Caco-2 (cell line): ENCODE measurements around the gene KRTAP4-1. TPM values are rescaled to one million over a fixed set of nuclear protein-coding genes. Genes with fewer than 3 reads are reported as not detected.

Source experiments
- BruUV-seq: library from RNA; stranded (reverse); fragments of 400-500 nt; replicated peaks from 2 replicates; lab custom pipeline; 2021; lab: Mats Ljungman, UMichigan
- CTCF ChIA-PET: fragments of 300-600 bp; sonication (Branson Sonifier 250); formaldehyde crosslinking; loops from one replicate; lab custom pipeline; 2022; ENCODE audit warnings: antibody characterized with exemption; lab: Charles Lee
- POLR2A ChIA-PET: fragments of 300-600 bp; sonication (Branson Sonifier 250); formaldehyde crosslinking; loops from one replicate; lab custom pipeline; 2022; ENCODE audit warnings: antibody characterized with exemption; lab: Charles Lee
- DNase-seq, 2 experiments: peaks; one replicate each; pipeline versions ENCODE4 v3.0.0 to v3.0.0-alpha.2; 2020 to 2022
- H3K27me3 ChIP-seq: replicated peaks from 2 replicates; pipeline ENCODE4 v1.6.0; 2011; ENCODE audit warnings: low read length; ENCODE audit not compliant: control insufficient read depth, insufficient read depth
- H3K36me3 ChIP-seq: 2 replicates; pipeline ENCODE4 v1.5.1; 2011; ENCODE audit warnings: low read length; ENCODE audit not compliant: control insufficient read depth, insufficient read depth
- H3K4me1 ChIP-seq: fragments of 250-450 bp; sonication (Bioruptor Pico); 2 replicates; pipeline ENCODE4 v1.5.1; 2020; ENCODE audit warnings: mild to moderate bottlenecking
- H3K4me3 ChIP-seq: 2 replicates; pipeline ENCODE4 v1.5.1; 2011; ENCODE audit warnings: low read depth, mild to moderate bottlenecking, control low read depth, low read length
- H3K9me3 ChIP-seq: fragments of 250-450 bp; sonication (Bioruptor Pico); 2 replicates; pipeline ENCODE4 v1.5.1; 2020; ENCODE audit warnings: mild to moderate bottlenecking, moderate library complexity
- H3K27ac Mint-ChIP-seq: one replicate; pipeline ENCODE4 v1.8.0; 2022; ENCODE audit warnings: mixed read lengths; ENCODE audit not compliant: unreplicated experiment
- H3K27me3 Mint-ChIP-seq: one replicate; pipeline ENCODE4 v1.8.0; 2022; ENCODE audit warnings: mixed read lengths; ENCODE audit not compliant: insufficient read depth, unreplicated experiment
- H3K36me3 Mint-ChIP-seq: one replicate; pipeline ENCODE4 v1.8.0; 2022; ENCODE audit warnings: mild to moderate bottlenecking, mixed read lengths; ENCODE audit not compliant: insufficient read depth, unreplicated experiment
- H3K4me1 Mint-ChIP-seq: one replicate; pipeline ENCODE4 v1.8.0; 2022; ENCODE audit warnings: low read depth, mixed read lengths; ENCODE audit not compliant: unreplicated experiment
- H3K4me3 Mint-ChIP-seq: one replicate; pipeline ENCODE4 v1.8.0; 2022; ENCODE audit warnings: mild to moderate bottlenecking, moderate library complexity, mixed read lengths; ENCODE audit not compliant: unreplicated experiment
- H3K9me3 Mint-ChIP-seq: one replicate; pipeline ENCODE4 v1.8.0; 2022; ENCODE audit warnings: mixed read lengths; ENCODE audit not compliant: unreplicated experiment
- intact Hi-C: fragments of 100-400 bp; cut with micrococcal nuclease; formaldehyde crosslinking; loops from one replicate; pipeline ENCODE4 v1.10.0; 2022; ENCODE audit not compliant: unreplicated experiment
- total RNA-seq: library from RNA; stranded (reverse); gene quantifications from 2 replicates; pipeline ENCODE4 v1.2.3, GENCODE V29; 2022
- TF ChIP-seq, protein P1 (sequence below), 2 experiments: fragments of 200-600 bp in 1 of 2; IDR thresholded peaks; 1 replicate in 1 of 2; 2 replicates in 1 of 2; pipeline versions ENCODE4 v1.5.1 to v1.8.0; 2011 to 2022; ENCODE audit warnings: antibody characterized with exemption in 1 of 2, control low read depth in 1 of 2, inconsistent platforms in 1 of 2, low read depth in 1 of 2, low read length in 1 of 2, mild to moderate bottlenecking in 1 of 2, moderate library complexity in 1 of 2; ENCODE audit not compliant: insufficient read depth in 1 of 2, severe bottlenecking in 1 of 2, unreplicated experiment in 1 of 2

The KRTAP4-1 gene
- total RNA-seq, 1 experiment from 2014 or later: not detected

- TF ChIP-seq, protein P1, sequence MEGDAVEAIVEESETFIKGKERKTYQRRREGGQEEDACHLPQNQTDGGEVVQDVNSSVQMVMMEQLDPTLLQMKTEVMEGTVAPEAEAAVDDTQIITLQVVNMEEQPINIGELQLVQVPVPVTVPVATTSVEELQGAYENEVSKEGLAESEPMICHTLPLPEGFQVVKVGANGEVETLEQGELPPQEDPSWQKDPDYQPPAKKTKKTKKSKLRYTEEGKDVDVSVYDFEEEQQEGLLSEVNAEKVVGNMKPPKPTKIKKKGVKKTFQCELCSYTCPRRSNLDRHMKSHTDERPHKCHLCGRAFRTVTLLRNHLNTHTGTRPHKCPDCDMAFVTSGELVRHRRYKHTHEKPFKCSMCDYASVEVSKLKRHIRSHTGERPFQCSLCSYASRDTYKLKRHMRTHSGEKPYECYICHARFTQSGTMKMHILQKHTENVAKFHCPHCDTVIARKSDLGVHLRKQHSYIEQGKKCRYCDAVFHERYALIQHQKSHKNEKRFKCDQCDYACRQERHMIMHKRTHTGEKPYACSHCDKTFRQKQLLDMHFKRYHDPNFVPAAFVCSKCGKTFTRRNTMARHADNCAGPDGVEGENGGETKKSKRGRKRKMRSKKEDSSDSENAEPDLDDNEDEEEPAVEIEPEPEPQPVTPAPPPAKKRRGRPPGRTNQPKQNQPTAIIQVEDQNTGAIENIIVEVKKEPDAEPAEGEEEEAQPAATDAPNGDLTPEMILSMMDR (IDR thresholded peaks at IDR 0.05; ENCODE audit: insufficient read depth in 1 of 2, low read depth in 1 of 2, low read length in 1 of 2, severe bottlenecking in 1 of 2, unreplicated experiment in 1 of 2): no peak
- Mint-ChIP-seq H3K9me3 (no peaks in the 10 kb centered on the region), H3K27ac (no peak within 1 kb of the TSS), H3K27me3 (no peaks in the 10 kb centered on the region), H3K36me3 (no peaks in the 10 kb centered on the region), H3K4me1 (no peaks in the 10 kb centered on the region), H3K4me3 (no peak within 1 kb of the TSS)
- no peak for DNase-seq
- H3K4me1 ChIP-seq: no peaks in the 10 kb centered on the region
- H3K4me3 ChIP-seq: no peak within 1 kb of the TSS
- POLR2A ChIA-PET: no interaction called here
- CTCF ChIA-PET: no interaction called here
- BruUV-seq: no TSS peak
- no peaks in the 10 kb centered on the region for H3K36me3 ChIP-seq
- intact Hi-C loops: no loop called here
- H3K9me3 ChIP-seq: no peaks in the 10 kb centered on the region
- no peaks in the 10 kb centered on the region for H3K27me3 ChIP-seq
Observed at GRCh38 chr17:41168121-41168520, 16.6 kb downstream of the KRTAP4-1 start, which contains the start of gene KRTAP4-3. Gene KRTAP4-3, minus strand, starts transcription at chr17:41168221. Its CDS starts 49 bp downstream, at chr17:41168172.

GRCh38 chr17:41167561-41167960 is 17.1 kb downstream of the KRTAP4-1 start:
- Mint-ChIP-seq H3K4me1 (no peaks in the 10 kb centered on the region), H3K4me3 (no peak overlapping the region), H3K9me3 (no peaks in the 10 kb centered on the region), H3K36me3 (no peaks in the 10 kb centered on the region), H3K27me3 (no peaks in the 10 kb centered on the region), H3K27ac (no peak overlapping the region)
- BruUV-seq: no TSS peak
- H3K9me3 ChIP-seq: no peaks in the 10 kb centered on the region
- TF ChIP-seq, protein P1 (IDR thresholded peaks at IDR 0.05; ENCODE audit: insufficient read depth in 1 of 2, low read depth in 1 of 2, low read length in 1 of 2, severe bottlenecking in 1 of 2, unreplicated experiment in 1 of 2): no peak
- intact Hi-C loops: no loop called here
- POLR2A ChIA-PET: no interaction called here
- H3K4me3 ChIP-seq: no peak overlapping the region
- CTCF ChIA-PET: no interaction called here
- no peaks in the 10 kb centered on the region for H3K4me1 ChIP-seq
- H3K27me3 ChIP-seq: no peaks in the 10 kb centered on the region
- DNase-seq: no peak
- no peaks in the 10 kb centered on the region for H3K36me3 ChIP-seq

DNA sequence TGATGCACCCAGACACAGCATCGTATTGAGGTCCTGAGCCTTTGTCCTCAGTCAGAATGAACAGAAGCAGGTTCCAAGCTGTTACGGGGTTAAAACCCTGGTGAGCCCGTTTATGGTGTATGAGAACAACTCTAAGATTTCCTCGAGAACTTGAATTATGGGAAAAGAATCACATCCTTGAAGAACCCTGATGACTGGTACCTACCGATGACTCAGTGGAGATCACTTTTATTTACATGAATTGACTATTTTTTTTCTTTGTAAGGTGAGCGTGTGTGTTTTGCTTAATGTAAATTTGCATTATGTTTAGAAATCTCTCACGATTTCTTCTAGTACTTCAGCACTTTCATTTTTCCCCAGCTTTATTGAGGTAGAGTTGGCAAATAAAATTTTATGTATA is 20.9 kb downstream of the KRTAP4-1 start:
- Mint-ChIP-seq H3K4me1 (no peaks in the 10 kb centered on the region), H3K4me3 (no peak overlapping the region)

More for the DNA sequence above, 20.9 kb downstream of the KRTAP4-1 start:
- Histone ChIP-seq H3K36me3 (no peaks in the 10 kb centered on the region), H3K9me3 (no peaks in the 10 kb centered on the region), H3K27me3 (no peaks in the 10 kb centered on the region), H3K4me1 (no peaks in the 10 kb centered on the region), H3K4me3 (no peak overlapping the region)
- CTCF ChIA-PET: no interaction called here
- POLR2A ChIA-PET: no interaction called here
- no TSS peak for BruUV-seq
- intact Hi-C loops: no loop called here
- DNase-seq: no peak
- no peaks in the 10 kb centered on the region for H3K36me3 Mint-ChIP-seq
- no peak overlapping the region for H3K27ac Mint-ChIP-seq
- H3K27me3 Mint-ChIP-seq: no peaks in the 10 kb centered on the region
- TF ChIP-seq, protein P1 (IDR thresholded peaks at IDR 0.05; ENCODE audit: insufficient read depth in 1 of 2, low read depth in 1 of 2, low read length in 1 of 2, severe bottlenecking in 1 of 2, unreplicated experiment in 1 of 2): no peak
- H3K9me3 Mint-ChIP-seq: no peaks in the 10 kb centered on the region
